Urinary bladder (tissue), 4 donors: ENCODE data around the gene CHTF8. TPM values are rescaled to one million over a fixed set of nuclear protein-coding genes. Genes with fewer than 3 reads are reported as not detected.
"Not testable (repeated sequence)": the region's sequence is repeated elsewhere in the genome, so short reads cannot be mapped to it uniquely, and the experiment has no call there.

Experiments
- DNase-seq: peaks from one replicate; pipeline ENCODE4 v3.0.0-alpha.2; 2015; ENCODE audit errors: extremely low spot score
- H3K27ac ChIP-seq: one replicate; pipeline ENCODE4 v1.5.1; 2013; ENCODE audit warnings: low read depth, mild to moderate bottlenecking, moderate library complexity
- H3K36me3 ChIP-seq: one replicate; pipeline ENCODE4 v1.6.1; 2013; ENCODE audit warnings: mild to moderate bottlenecking, moderate library complexity; ENCODE audit not compliant: insufficient read depth
- H3K4me1 ChIP-seq: one replicate; pipeline ENCODE4 v1.6.1; 2013; ENCODE audit warnings: mild to moderate bottlenecking, moderate library complexity; ENCODE audit not compliant: insufficient read depth
- H3K4me3 ChIP-seq: one replicate; pipeline ENCODE4 v1.5.1; 2013; ENCODE audit warnings: low read depth, low read length
- WGBS: extraction: QIAGEN DNeasy Blood & Tissue Kit; methylation state at CpG from one replicate; pipeline ENCODE4 v1.1.7; 2013; 5-methylcytosine and 5-hydroxymethylcytosine counted together
- polyA plus RNA-seq: library from polyadenylated mRNA; stranded (reverse); fragments of 200-250 nt; gene quantifications from one replicate; pipeline ENCODE4 v1.2.3, GENCODE V29; 2013
- total RNA-seq: library from RNA; depleted of rRNA; stranded (reverse); fragments of >200 nt; gene quantifications from one replicate; pipeline ENCODE4 v1.2.3, GENCODE V29; 2014
- donor health status: healthy with polysubstance abuse.
- donor health status: healthy.

CHTF8 gene
- total and polyA plus RNA-seq, 2 donors, result 67.9 to 76.5 TPM

- no peak overlapping the region for H3K4me3 ChIP-seq
- H3K4me1 ChIP-seq, result no peaks in the 10 kb centered on the region
- no peaks in the 10 kb centered on the region for H3K36me3 ChIP-seq
- no peak overlapping the region for H3K27ac ChIP-seq
- WGBS, result 83% methylated on average over 12 of the region's 12 CpGs
- no peak for DNase-seq
These were observed 4.3 kb downstream of the CHTF8 start for GRCh38 chr16:69127966-69128510.

GRCh38 chr16:69126801-69127200, 5.6 kb downstream of the CHTF8 start:
- not testable (repeated sequence) for H3K4me3 ChIP-seq, DNase-seq, H3K27ac ChIP-seq, H3K4me1 ChIP-seq, H3K36me3 ChIP-seq
- WGBS, result 98% methylated on average over 10 of the region's 10 CpGs

GRCh38 chr16:69126221-69126620, 6.2 kb downstream of the CHTF8 start:
- 86% methylated on average over 3 of the region's 3 CpGs for WGBS
- Histone ChIP-seq H3K4me1 (no peaks in the 10 kb centered on the region), H3K27ac (no peak overlapping the region), H3K4me3 (no peak overlapping the region), H3K36me3 (no peaks in the 10 kb centered on the region)
- DNase-seq, result no peak

GRCh38 chr16:69124961-69125360, 7.4 kb downstream of the CHTF8 start:
- DNase-seq, H3K27ac ChIP-seq, H3K36me3 ChIP-seq, H3K4me3 ChIP-seq, H3K4me1 ChIP-seq: not testable (repeated sequence)
- WGBS, result 96% methylated on average over 14 of the region's 14 CpGs

DNA sequence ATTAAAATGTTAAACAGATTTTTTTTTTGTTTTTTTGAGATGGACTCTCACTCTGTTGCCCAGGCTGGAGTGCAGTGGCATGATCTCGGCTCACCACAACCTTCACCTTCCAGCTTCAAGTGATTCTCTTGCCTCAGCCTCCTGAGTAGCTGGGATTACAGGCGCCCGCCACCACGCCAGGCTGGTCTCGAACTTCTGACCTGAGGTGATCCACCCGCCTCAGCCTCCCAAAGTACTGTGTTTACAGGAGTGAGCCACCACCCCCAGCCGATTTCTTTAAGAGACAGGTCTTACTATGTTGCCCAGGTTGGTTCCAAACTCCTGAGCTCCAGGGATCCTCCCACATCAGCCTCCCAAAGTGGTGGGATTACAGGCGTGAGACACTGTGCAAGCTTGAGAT, 8.0 kb downstream of the CHTF8 start:
- WGBS, result 90% methylated on average over 8 of the region's 8 CpGs
- not testable (repeated sequence) for H3K27ac ChIP-seq, H3K4me3 ChIP-seq, H3K4me1 ChIP-seq, H3K36me3 ChIP-seq, DNase-seq

DNA sequence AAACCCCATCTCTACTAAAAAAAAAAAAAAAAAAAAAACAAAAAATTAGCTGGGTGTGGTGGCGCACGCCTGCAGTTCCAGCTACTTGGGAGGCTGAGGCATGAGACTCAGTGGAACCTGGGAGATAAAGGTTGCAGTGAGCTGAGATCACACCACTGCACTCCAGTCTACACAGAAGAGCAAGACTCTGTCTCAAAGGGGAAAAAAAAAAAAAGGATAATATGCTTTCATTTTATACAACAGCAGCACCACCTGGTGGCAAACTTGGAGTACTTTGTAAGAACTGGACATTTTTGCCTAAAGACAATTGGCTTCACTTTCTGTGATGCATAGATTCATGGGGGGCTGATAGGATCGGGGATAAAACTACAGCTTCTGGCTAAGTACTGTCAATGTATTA, 8.5 kb downstream of the CHTF8 start:
- H3K27ac ChIP-seq, result no peak overlapping the region
- peaks cover 2% of the 10 kb centered on the region for H3K36me3 ChIP-seq
- WGBS, result 84% methylated on average over 3 of the region's 3 CpGs
- DNase-seq, result peak; percentile 29
- H3K4me1 ChIP-seq, result no peaks in the 10 kb centered on the region
- no peak overlapping the region for H3K4me3 ChIP-seq

DNA sequence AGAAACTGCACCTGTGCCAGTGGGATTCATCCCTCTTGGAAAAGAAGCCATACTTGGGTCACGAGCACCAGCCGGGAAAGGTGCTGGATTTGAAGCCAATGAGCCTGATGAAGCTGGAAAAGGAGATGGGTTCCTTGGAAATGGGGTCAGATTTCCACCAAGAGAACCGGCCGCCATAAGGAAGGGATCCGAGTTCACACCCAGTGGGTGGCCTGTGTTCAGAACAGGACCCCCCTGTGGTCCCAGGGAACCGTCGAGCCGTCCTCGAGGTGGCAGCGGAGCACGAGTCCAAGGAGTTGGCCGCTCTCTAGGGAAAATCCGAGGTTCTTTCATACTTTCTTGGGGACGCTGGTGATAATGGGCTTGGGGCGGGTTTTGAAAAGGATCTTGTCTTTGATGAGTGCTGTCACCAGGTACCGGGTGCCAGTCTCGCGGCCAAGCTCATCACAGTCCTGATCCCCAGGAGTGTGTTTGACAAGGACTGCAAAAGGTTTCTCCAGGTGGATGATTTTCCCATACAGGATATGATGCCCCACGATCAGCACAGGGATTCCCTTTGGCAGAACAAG, 12.2 kb downstream of the CHTF8 start:
- Histone ChIP-seq H3K36me3 (peaks cover 2% of the 10 kb centered on the region), H3K4me1 (no peaks in the 10 kb centered on the region), H3K27ac (no peak overlapping the region), H3K4me3 (no peak overlapping the region)
- WGBS, result 96% methylated on average over 19 of the region's 19 CpGs
- DNase-seq, result no peak

DNA sequence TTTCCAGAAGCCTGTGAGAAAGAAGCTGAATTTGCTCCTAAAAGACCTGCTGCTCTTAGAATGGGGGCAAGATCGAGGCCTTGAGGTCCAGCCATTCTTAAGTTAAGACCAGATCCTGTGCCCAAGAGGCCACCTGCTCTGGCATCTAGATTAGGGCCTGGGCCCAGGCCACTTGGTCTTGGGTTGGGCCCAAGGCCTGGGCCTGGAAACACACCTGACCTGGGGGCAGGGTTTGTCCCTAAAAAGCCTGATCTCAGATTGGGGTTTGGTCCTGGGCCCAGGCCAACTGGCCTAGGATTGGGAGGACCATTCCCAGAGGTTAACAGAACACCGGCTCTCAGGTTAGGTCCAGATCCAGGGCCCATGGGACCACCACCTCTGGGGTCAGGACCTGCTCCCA, 12.9 kb downstream of the CHTF8 start:
- H3K27ac ChIP-seq, result no peak overlapping the region
- H3K36me3 ChIP-seq, result peaks cover 2% of the 10 kb centered on the region
- WGBS, result 99% methylated on average over 2 of the region's 2 CpGs
- no peak overlapping the region for H3K4me3 ChIP-seq
- DNase-seq, result no peak
- H3K4me1 ChIP-seq, result no peaks in the 10 kb centered on the region

- H3K36me3 ChIP-seq, result peaks cover 2% of the 10 kb centered on the region
- H3K4me1 ChIP-seq, result no peaks in the 10 kb centered on the region
- H3K27ac ChIP-seq, result no peak overlapping the region
- no peak for DNase-seq
- WGBS, result 94% methylated on average over 2 of the region's 2 CpGs
- no peak overlapping the region for H3K4me3 ChIP-seq
These were observed 13.4 kb downstream of the CHTF8 start for GRCh38 chr16:69118994-69119393.

DNA sequence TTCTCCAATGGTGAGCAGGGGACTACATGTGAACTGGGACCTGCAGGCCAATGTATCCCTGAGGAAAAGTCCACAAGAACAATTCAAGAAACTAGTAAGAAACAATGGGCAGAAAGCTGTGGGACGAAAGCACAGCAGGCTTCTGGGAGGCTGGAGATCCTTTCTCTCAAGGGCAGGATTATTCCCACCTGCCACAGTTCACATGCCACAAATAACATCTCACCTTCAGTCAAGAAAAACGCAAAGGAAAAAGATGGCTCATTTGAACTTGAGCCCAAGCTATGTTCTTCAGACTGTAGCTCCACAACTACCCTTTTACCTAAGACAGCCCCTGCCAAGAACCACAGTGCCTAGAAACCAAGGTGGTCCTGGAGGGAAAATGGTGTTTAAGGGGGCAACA, 13.9 kb downstream of the CHTF8 start:
- Histone ChIP-seq H3K36me3 (peaks cover 2% of the 10 kb centered on the region), H3K4me3 (no peak overlapping the region), H3K27ac (no peak overlapping the region), H3K4me1 (no peaks in the 10 kb centered on the region)
- WGBS, result 96% methylated on average over 2 of the region's 2 CpGs
- no peak for DNase-seq

DNA sequence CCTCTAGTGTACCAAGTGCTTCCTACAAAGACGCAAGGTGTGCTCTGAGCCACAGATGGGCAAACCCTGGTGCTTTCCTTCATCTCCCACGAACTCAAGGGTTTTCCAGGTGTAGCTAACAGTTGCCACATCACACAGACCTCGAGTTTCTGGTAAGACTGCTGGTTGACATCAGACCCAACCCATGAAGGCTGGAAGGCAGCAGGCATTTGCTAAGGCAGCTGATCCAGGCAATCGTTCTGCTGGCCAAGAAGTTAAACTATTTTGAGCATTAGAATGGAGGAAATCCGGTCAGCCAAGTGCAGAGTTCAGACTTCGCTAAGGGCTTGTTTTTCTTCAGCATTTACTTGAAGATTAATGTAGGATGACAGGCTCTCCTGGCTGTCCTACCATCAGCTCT, 15.5 kb downstream of the CHTF8 start:
- no peak for DNase-seq
- Histone ChIP-seq H3K4me1 (no peaks in the 10 kb centered on the region), H3K4me3 (no peak overlapping the region), H3K27ac (no peak overlapping the region), H3K36me3 (peaks cover 2% of the 10 kb centered on the region)
- WGBS, result 74% methylated on average over 6 of the region's 6 CpGs

GRCh38 chr16:69116256-69116875, 16.0 kb downstream of the CHTF8 start:
- Histone ChIP-seq H3K36me3 (peaks cover 2% of the 10 kb centered on the region), H3K4me3 (no peak overlapping the region), H3K27ac (no peak overlapping the region), H3K4me1 (no peaks in the 10 kb centered on the region)
- DNase-seq, result no peak
- 83% methylated on average over 7 of the region's 7 CpGs for WGBS

DNA sequence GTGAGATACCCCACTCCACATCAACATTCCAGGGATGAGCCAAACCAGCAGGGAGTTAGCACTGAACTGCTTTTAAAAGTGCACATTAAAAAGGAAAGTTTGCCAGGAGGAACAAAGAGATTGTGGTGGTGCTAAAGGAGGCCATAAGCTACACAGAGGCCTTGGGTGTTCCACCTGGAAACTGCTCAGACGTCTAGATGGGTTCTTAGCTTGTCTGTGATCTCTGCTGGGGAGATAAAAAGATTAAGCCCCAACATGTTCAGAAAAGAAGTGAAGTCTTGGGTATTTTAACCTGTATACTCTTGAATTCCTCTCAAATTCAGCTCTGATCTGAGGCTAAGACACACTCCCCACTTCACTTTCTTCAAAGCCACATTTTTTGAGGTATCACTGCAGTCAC, 16.6 kb downstream of the CHTF8 start:
- WGBS, result 56% methylated on average over 1 of the region's 1 CpG
- Histone ChIP-seq H3K4me1 (no peaks in the 10 kb centered on the region), H3K27ac (no peak overlapping the region), H3K36me3 (no peaks in the 10 kb centered on the region), H3K4me3 (no peak overlapping the region)
- no peak for DNase-seq

DNA sequence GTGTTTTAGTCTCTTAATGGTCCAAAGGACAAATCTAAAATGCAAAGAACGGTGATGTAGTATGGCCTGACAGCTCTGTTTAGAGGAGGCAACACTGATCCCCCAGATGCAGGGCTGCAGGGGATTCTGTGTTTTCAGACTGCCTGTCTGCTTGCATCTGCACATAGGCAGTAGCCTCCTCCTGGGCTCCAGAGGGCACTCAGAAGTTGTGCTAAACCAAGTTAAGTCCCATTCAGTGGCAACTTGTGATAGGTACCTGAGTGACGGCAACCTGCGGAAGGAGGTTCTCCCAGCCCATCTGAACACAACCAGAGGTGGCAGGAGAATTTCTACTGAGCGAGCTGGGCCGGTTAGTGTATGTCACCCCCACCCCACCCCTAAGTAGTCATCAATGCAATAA, 17.0 kb downstream of the CHTF8 start:
- no peaks in the 10 kb centered on the region for H3K36me3 ChIP-seq
- no peak overlapping the region for H3K27ac ChIP-seq
- no peaks in the 10 kb centered on the region for H3K4me1 ChIP-seq
- 95% methylated on average over 5 of the region's 5 CpGs for WGBS
- DNase-seq, result no peak
- no peak overlapping the region for H3K4me3 ChIP-seq
